Neural cell (in vitro differentiated cells): ENCODE measurements around the gene CLCA1. TPM values are rescaled to one million over a fixed set of nuclear protein-coding genes. Genes with fewer than 3 reads are reported as not detected.

Source experiments
- H2AFZ ChIP-seq: fragments of 200-600, 300-800 bp; sonication (generic), shearing (Covaris generic); 2 replicates; pipeline ENCODE4 v1.6.0; 2014; ENCODE audit warnings: low read depth, mild to moderate bottlenecking, antibody characterized with exemption, low read length, moderate library complexity
- H3F3A ChIP-seq: fragments of 200-600 bp; shearing (Covaris generic); 2 replicates; pipeline ENCODE4 v1.6.1; 2016; ENCODE audit warnings: mild to moderate bottlenecking, moderate library complexity, mixed read lengths, antibody characterized with exemption, low read length; ENCODE audit not compliant: insufficient read depth, poor library complexity, severe bottlenecking
- H3K27ac ChIP-seq: fragments of 200-600, 300-800 bp; sonication (generic), shearing (Covaris generic); 2 replicates; pipeline ENCODE4 v1.5.1; 2014; ENCODE audit warnings: mild to moderate bottlenecking, low read length, moderate library complexity
- H3K27me3 ChIP-seq: fragments of 300-800, 200-600 bp; sonication (generic), shearing (Covaris generic); 2 replicates; pipeline ENCODE4 v1.6.0; 2014; ENCODE audit warnings: mild to moderate bottlenecking, low read depth, low read length, moderate library complexity; ENCODE audit not compliant: insufficient read depth
- H3K36me3 ChIP-seq: fragments of 300-800, 200-600 bp; sonication (generic), shearing (Covaris generic); 2 replicates; pipeline ENCODE4 v1.5.1; 2014; ENCODE audit warnings: mild to moderate bottlenecking, antibody characterized with exemption, low read length, moderate library complexity; ENCODE audit not compliant: insufficient read depth
- H3K4me2 ChIP-seq: fragments of 300-800, 200-600 bp; sonication (generic), shearing (Covaris generic); 2 replicates; pipeline ENCODE4 v1.6.0; 2014; ENCODE audit warnings: mild to moderate bottlenecking, low read length
- H3K4me3 ChIP-seq: fragments of 300-800, 200-600 bp; sonication (generic), shearing (Covaris generic); 2 replicates; pipeline ENCODE4 v1.5.1; 2014; ENCODE audit warnings: mild to moderate bottlenecking, low read length, moderate library complexity
- H3K79me2 ChIP-seq: fragments of 200-600 bp; shearing (Covaris generic); replicated peaks from 2 replicates; pipeline ENCODE4 v1.6.0; 2014; ENCODE audit warnings: mild to moderate bottlenecking, low read length, moderate library complexity; ENCODE audit not compliant: insufficient read depth
- H3K9ac ChIP-seq: fragments of 300-800, 200-600 bp; sonication (generic), shearing (Covaris generic); 2 replicates; pipeline ENCODE4 v1.6.1; 2016; ENCODE audit warnings: mild to moderate bottlenecking, low read length, mixed read lengths
- H3K9me2 ChIP-seq: fragments of 200-600 bp; shearing (Covaris generic); 2 replicates; pipeline ENCODE4 v1.6.1; 2016; ENCODE audit warnings: mild to moderate bottlenecking, low read length, mixed read lengths; ENCODE audit not compliant: insufficient read depth
- H3K9me3 ChIP-seq: fragments of 200-600, 300-800 bp; sonication (generic), shearing (Covaris generic); 2 replicates; pipeline ENCODE4 v1.6.1; 2016; ENCODE audit warnings: mild to moderate bottlenecking, mixed run types, low read length, moderate library complexity, mixed read lengths
- H4K20me1 ChIP-seq: fragments of 200-600 bp; shearing (Covaris generic); 2 replicates; pipeline ENCODE4 v1.6.1; 2016; ENCODE audit warnings: mild to moderate bottlenecking, mixed run types; ENCODE audit not compliant: insufficient read depth
- CTCF ChIP-seq: fragments of 450-650 bp; IDR thresholded peaks from 2 replicates; pipeline ENCODE4 v1.5.1; 2014; ENCODE audit warnings: antibody characterized with exemption, mild to moderate bottlenecking, moderate library complexity; ENCODE audit not compliant: poor library complexity, severe bottlenecking
- EP300 ChIP-seq: fragments of 450-650 bp; conservative IDR thresholded peaks from 2 replicates; pipeline ENCODE4 v1.6.1; 2014; ENCODE audit warnings: antibody characterized with exemption, mild to moderate bottlenecking, moderate library complexity; ENCODE audit not compliant: poor library complexity, severe bottlenecking
- EZH2 ChIP-seq: fragments of 200-600, 300-800 bp; shearing (Covaris generic), sonication (generic); IDR thresholded peaks from 2 replicates; pipeline ENCODE4 v1.6.1; 2014; ENCODE audit warnings: antibody characterized with exemption, low read length, borderline replicate concordance, mild to moderate bottlenecking; ENCODE audit not compliant: insufficient read depth, poor library complexity, severe bottlenecking
- MXI1 ChIP-seq: fragments of 450-650 bp; conservative IDR thresholded peaks from 2 replicates; pipeline ENCODE4 v1.6.1; 2014; ENCODE audit warnings: antibody characterized with exemption, mild to moderate bottlenecking; ENCODE audit not compliant: poor library complexity, severe bottlenecking
- POLR2AphosphoS5 ChIP-seq: IDR thresholded peaks from 2 replicates; pipeline ENCODE4 v1.6.1; 2012
- RAD21 ChIP-seq: fragments of 450-650 bp; conservative IDR thresholded peaks from 2 replicates; pipeline ENCODE4 v1.6.1; 2014; ENCODE audit warnings: antibody characterized with exemption, mild to moderate bottlenecking, moderate library complexity
- REST ChIP-seq: IDR thresholded peaks from 2 replicates; pipeline ENCODE4 v1.6.1; 2012; ENCODE audit warnings: borderline replicate concordance
- SMC3 ChIP-seq: fragments of 450-650 bp; conservative IDR thresholded peaks from 2 replicates; pipeline ENCODE4 v1.6.1; 2014; ENCODE audit warnings: antibody characterized with exemption, mild to moderate bottlenecking, moderate library complexity; ENCODE audit not compliant: poor library complexity
- TAF1 ChIP-seq: IDR thresholded peaks from 2 replicates; pipeline ENCODE4 v1.6.1; 2012; ENCODE audit warnings: low read depth
- polyA plus RNA-seq: library from polyadenylated mRNA; depleted of rRNA; stranded (reverse); fragments of >200 nt; gene quantifications from 2 replicates; pipeline ENCODE4 v1.2.3, GENCODE V29; 2014

The CLCA1 gene
- polyA plus RNA-seq, 1 donor from 2014 or later = not detected

- no peaks in the 10 kb centered on the region for H3K36me3 ChIP-seq
- no peaks in the 10 kb centered on the region for H3F3A ChIP-seq
- TF ChIP-seq RAD21 = no peak
- TF ChIP-seq EP300 = no peak
- no peak for TF ChIP-seq CTCF
- TF ChIP-seq TAF1 = no peak
- TF ChIP-seq MXI1 = no peak
- TF ChIP-seq REST = no peak
- TF ChIP-seq SMC3 = no peak
- TF ChIP-seq POLR2AphosphoS5 = no peak
- no peak for TF ChIP-seq EZH2
- no peaks in the 10 kb centered on the region for H4K20me1 ChIP-seq
- no peaks in the 10 kb centered on the region for H3K9me2 ChIP-seq
- H3K9me3 ChIP-seq = no peaks in the 10 kb centered on the region
- no peak overlapping the region for H3K4me2 ChIP-seq
- H3K27me3 ChIP-seq = no peaks in the 10 kb centered on the region
- no peak overlapping the region for H3K27ac ChIP-seq
- H2AFZ ChIP-seq = no peak overlapping the region
- H3K9ac ChIP-seq = no peak overlapping the region
- no peak overlapping the region for H3K4me3 ChIP-seq
- no peaks in the 10 kb centered on the region for H3K79me2 ChIP-seq
Measured at GRCh38 chr1:86541859-86542258, 73.1 kb downstream of the CLCA1 start.

- H3K4me3 ChIP-seq = no peak overlapping the region
- no peaks in the 10 kb centered on the region for H3K9me2 ChIP-seq
- no peak overlapping the region for H3K4me2 ChIP-seq
- H3K79me2 ChIP-seq = no peaks in the 10 kb centered on the region
- no peak overlapping the region for H3K27ac ChIP-seq
- no peaks in the 10 kb centered on the region for H3K36me3 ChIP-seq
- H2AFZ ChIP-seq = no peak overlapping the region
- no peaks in the 10 kb centered on the region for H3K9me3 ChIP-seq
- no peak overlapping the region for H3K9ac ChIP-seq
- TF ChIP-seq CTCF (no peak), EP300 (no peak), RAD21 (no peak), TAF1 (no peak), SMC3 (no peak), EZH2 (no peak), MXI1 (no peak), POLR2AphosphoS5 (no peak), REST (no peak)
- no peaks in the 10 kb centered on the region for H4K20me1 ChIP-seq
- H3K27me3 ChIP-seq = no peaks in the 10 kb centered on the region
- no peaks in the 10 kb centered on the region for H3F3A ChIP-seq
Measured at GRCh38 chr1:86542631-86543030, 73.9 kb downstream of the CLCA1 start.
